H1 (cell line): ENCODE results near the gene PRRT2. TPM values are rescaled to one million over a fixed set of nuclear protein-coding genes. Genes with fewer than 3 reads are reported as not detected.

Source experiments
- FOSL1 ChIP-seq: IDR thresholded peaks from 2 replicates; pipeline ENCODE4 v1.6.1; 2011; ENCODE audit warnings: mild to moderate bottlenecking, low read depth, low read length, moderate library complexity; ENCODE audit not compliant: insufficient read depth
- SIN3A ChIP-seq, 2 experiments: IDR thresholded peaks in 1 of 2; conservative IDR thresholded peaks in 1 of 2; 2 replicates each; pipeline ENCODE4 v1.6.1; 2011 to 2012; ENCODE audit warnings: low read length in 2 of 2, improper control_type of control experiment in 1 of 2, low read depth in 1 of 2, mild to moderate bottlenecking in 1 of 2
- polyA plus RNA-seq, 7 experiments: library from polyadenylated mRNA; depleted of rRNA in 3 of 7; stranded (reverse) in 5 of 7; unstranded in 2 of 7; fragments of >200 nt in 5 of 7; fragments of 200-250 nt in 2 of 7; gene quantifications; 1 replicate in 5 of 7; 2 replicates in 1 of 7; 4 replicates in 1 of 7; pipeline versions ENCODE4 v1.2.1 to v1.2.3, GENCODE V29; 2011 to 2013; ENCODE audit warnings: missing spikeins in 2 of 7, mixed read lengths in 2 of 7
- total RNA-seq: library from RNA; stranded (reverse); fragmentation: NEBNext Ultra II Directional; extraction: Animal tissue kit (Norgen Biotek cat#: 25700); gene quantifications from 2 replicates; pipeline ENCODE4 v1.2.1, GENCODE V29; 2021

The PRRT2 gene
- total and polyA plus RNA-seq, 2 of the 8 experiments (the other 6 are each of a cell fraction or from before 2014, with no cell fraction given), result 12.8 to 32.6 TPM

DNA sequence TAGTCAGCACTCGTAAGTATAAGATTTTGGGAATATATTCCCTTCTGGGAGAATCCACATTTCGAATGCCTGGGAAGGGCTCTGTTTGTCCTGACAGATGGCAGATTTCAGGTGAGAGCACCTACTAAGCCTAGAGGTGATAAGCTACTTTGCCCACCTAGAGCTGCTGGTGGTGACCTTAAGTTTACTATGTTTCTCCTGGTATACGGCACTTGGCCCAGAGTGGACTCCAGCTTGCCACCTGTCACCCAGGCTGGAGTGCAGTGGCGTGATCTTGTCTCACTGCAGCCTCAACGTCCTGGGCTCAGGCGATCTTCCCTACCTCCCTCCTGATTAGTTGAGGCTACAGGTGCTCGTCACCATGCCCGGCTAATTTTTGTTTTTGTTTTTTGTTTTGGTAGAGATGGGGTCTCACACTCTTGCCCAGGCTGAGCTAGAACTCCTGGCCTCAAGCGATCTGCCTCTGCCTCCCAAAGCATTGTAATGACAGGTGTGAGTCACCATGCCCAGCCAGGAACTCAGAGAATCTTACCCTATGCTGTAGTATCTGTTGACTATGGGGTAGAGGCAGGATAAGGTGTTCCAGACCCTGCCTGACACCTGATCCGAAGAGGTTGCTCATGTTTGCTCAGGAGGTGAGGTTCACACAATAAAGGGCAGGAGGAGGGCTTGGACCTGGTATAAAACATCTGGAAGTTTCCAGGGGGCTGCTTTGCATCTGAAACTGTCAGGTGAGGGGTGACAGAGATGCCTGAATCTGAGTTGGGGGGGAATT is 34.2 kb upstream of the PRRT2 start, which contains the start of gene ZG16 (continued):
- TF ChIP-seq SIN3A (conservative IDR thresholded peaks at IDR 0.05 in 1 of 2, IDR thresholded peaks at IDR 0.05 in 1 of 2; ENCODE audit: low read depth in 1 of 2, low read length in 2 of 2), result no peak
- TF ChIP-seq FOSL1, result no peak
